Fibroblast of villous mesenchyme (primary cell): ENCODE measurements around the gene NOB1. TPM values are rescaled to one million over a fixed set of nuclear protein-coding genes. Genes with fewer than 3 reads are reported as not detected.
"Not testable (repeated sequence)": the region's sequence is repeated elsewhere in the genome, so short reads cannot be mapped to it uniquely, and the experiment has no call there.

Experiments used
- DNase-seq: peaks from one replicate; pipeline ENCODE4 v3.0.0-alpha.2; 2010; ENCODE audit warnings: low read depth
- H3K4me3 ChIP-seq: 2 replicates; pipeline ENCODE4 v1.5.1; 2011; ENCODE audit warnings: low read depth, mild to moderate bottlenecking, low read length
- total RNA-seq: library from RNA; depleted of rRNA; stranded (reverse); fragments of >200 nt; gene quantifications from 2 replicates; pipeline ENCODE4 v1.2.3, GENCODE V29; 2012
- TF ChIP-seq, protein P1 (sequence below): IDR thresholded peaks from 2 replicates; pipeline ENCODE4 v1.5.1; 2012; ENCODE audit warnings: low read depth, mild to moderate bottlenecking, low read length; ENCODE audit not compliant: insufficient read depth

Gene NOB1
- total RNA-seq, 1 donor, result 22.0 TPM

DNA sequence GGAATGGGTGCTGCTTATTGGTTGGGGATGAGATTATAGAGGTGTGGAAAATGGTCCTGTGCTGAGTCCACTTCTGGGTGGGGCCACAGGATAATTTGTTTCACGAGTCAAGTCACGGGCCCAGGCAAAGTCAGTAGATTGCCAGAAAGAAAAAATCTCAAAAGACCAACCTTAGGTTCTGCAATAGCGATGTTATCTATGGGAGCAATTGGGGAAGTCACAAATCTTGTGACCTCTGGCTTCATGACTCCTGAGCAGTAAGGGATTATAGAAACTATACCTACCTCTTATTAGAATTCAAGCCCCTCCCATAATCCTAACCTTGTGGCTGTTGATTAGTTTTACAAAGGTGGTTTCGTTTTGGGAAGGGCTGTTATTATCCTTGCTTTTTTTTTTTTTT is 38.8 kb upstream of the NOB1 start:
- H3K4me3 ChIP-seq, result no peak overlapping the region
- DNase-seq, result no peak
- TF ChIP-seq, protein P1, sequence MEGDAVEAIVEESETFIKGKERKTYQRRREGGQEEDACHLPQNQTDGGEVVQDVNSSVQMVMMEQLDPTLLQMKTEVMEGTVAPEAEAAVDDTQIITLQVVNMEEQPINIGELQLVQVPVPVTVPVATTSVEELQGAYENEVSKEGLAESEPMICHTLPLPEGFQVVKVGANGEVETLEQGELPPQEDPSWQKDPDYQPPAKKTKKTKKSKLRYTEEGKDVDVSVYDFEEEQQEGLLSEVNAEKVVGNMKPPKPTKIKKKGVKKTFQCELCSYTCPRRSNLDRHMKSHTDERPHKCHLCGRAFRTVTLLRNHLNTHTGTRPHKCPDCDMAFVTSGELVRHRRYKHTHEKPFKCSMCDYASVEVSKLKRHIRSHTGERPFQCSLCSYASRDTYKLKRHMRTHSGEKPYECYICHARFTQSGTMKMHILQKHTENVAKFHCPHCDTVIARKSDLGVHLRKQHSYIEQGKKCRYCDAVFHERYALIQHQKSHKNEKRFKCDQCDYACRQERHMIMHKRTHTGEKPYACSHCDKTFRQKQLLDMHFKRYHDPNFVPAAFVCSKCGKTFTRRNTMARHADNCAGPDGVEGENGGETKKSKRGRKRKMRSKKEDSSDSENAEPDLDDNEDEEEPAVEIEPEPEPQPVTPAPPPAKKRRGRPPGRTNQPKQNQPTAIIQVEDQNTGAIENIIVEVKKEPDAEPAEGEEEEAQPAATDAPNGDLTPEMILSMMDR, result no peak

DNA sequence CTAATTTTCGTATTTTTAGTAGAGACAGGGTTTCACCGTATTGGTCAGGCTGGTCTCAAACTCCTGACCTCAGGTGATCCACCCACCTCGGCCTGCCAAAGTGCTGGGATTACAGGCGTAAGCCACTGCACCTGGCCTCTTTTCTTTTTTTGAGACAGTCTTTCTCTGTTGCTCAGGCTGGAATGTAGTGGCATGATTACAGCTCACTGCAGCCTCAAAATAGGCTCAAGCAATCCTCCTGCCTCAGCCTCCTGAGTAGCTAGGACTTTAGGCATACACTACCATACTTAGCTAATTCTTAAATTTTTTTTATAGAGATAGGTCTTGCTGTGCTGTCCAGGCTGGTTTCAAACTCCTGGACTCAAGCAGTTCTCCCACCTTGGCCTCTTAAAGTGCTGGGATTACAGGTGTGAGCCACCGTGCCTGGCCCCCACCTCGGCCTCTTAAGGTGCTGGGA is 36.7 kb upstream of the NOB1 start:
- DNase-seq, H3K4me3 ChIP-seq: not testable (repeated sequence)

DNA sequence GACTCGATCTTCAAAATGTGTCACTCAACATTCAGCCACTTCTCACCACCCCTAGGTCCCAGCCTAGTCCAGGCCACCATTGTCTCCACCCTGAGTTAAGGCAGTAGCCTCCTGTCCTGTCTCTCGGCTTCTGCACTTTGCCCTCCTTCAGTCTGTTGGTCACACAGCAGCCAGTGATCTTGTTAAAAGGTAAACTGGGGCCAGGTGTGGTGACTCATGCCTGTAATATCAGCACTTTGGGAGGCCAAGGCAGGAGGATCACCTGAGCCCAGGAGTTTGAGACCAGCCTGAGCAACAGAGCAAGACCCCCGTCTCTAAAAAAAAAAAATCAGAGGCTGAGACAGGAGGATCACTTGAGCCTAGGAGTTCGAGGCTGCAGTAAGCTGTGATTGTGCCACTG is 33.2 kb upstream of the NOB1 start:
- H3K4me3 ChIP-seq, result no peak overlapping the region
- no peak for DNase-seq
- TF ChIP-seq, protein P1, result no peak

DNA sequence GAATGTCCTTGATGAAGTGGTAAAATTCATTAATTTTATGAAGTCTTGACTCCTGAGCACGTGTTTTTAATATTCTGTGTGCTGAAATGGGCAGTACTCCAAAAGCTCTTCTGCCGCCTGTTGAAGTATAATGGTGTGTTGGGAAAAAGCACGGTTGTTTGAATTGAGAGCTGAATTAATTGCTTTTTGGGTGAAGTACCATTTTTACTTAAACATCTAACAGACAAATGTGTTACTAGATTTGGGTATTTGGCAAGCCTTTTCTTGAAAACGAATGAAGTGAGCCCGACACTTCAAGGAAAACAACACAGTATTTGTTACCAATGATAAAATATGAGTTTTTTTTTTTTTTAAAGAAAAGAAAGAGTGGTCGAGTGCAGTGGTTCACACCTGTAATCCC is 29.9 kb upstream of the NOB1 start:
- no peak overlapping the region for H3K4me3 ChIP-seq
- TF ChIP-seq, protein P1, result no peak
- no peak for DNase-seq

DNA sequence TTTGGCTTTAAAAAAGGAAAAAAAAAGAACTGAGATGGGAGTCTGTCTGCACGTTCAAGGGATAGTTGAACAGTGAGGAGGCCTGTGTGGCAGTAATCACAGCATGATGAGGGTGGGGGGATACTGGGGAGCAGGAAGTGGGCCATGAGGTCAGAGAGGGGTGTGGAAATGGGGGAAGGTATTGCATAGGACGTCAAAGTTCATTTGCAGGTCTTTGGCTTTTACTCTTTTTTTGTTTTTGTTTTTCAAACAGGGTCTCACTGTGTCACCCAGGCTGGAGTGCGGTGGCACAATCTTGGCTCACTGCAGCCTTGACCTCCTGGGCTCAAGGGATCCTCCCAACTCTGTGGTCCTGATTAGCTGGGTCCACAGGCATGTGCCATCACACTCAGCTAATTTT is 26.4 kb upstream of the NOB1 start:
- no peak overlapping the region for H3K4me3 ChIP-seq
- TF ChIP-seq, protein P1, result no peak

DNA sequence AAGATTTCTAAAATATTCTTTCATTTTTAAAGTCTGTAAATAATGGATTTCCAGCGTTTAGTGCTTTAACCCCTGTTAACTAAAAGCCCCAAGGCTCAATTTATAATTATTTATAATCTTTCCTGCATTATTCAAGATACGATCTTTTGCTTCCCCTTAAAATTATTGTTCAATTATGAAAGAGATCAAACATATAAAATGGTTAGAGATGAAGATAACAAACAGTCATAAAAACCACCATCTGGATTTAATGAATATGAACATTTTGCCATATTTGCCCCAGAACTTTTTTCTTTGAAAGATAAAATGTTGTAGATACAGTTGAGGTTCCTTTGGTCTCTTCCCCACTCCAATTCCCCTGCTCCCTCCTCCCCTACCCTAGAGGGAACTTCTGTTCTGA is 25.0 kb upstream of the NOB1 start:
- TF ChIP-seq, protein P1, result no peak
- no peak for DNase-seq
- H3K4me3 ChIP-seq, result no peak overlapping the region

More for the DNA sequence above, 26.4 kb upstream of the NOB1 start:
- no peak for DNase-seq

DNA sequence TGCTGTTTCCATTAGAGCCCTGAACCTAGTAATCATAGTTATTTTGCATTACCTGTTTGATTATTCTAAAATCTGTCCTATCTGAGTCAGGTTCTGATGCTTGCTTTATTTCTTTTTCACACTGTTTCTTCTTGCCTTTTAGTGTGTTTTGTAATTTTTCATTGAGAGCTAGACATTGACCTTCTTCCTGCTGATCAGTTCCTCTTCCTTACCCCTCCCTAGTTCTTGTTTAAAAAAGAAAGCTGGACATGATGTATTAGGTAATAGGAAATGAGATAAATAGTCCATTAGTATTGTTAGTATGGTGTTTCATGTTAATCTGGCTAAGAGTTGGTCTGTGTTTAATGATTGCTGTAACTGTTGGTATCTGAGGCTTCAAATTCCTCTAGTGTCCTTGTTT is 20.8 kb upstream of the NOB1 start:
- TF ChIP-seq, protein P1, result no peak

More for the DNA sequence above, 20.8 kb upstream of the NOB1 start:
- no peak for DNase-seq
- H3K4me3 ChIP-seq, result no peak overlapping the region
